KG1 (cell line): ENCODE data around the gene PDSS1.
"Not testable (repeated sequence)": the region's sequence is repeated elsewhere in the genome, so short reads cannot be mapped to it uniquely, and the experiment has no call there.

Experiments used
- DNase-seq: peaks from one replicate; lab custom pipeline; 2025; lab: John Stamatoyannopoulos, UW

Gene PDSS1

GRCh38 chr10:26739071-26739631, 41.6 kb downstream of the PDSS1 start:
- DNase-seq = no peak

- DNase-seq = no peak
Observed at GRCh38 chr10:26741368-26741767, 43.9 kb downstream of the PDSS1 start.

- DNase-seq = no peak
Observed at GRCh38 chr10:26743091-26743490, 45.6 kb downstream of the PDSS1 start.

DNA sequence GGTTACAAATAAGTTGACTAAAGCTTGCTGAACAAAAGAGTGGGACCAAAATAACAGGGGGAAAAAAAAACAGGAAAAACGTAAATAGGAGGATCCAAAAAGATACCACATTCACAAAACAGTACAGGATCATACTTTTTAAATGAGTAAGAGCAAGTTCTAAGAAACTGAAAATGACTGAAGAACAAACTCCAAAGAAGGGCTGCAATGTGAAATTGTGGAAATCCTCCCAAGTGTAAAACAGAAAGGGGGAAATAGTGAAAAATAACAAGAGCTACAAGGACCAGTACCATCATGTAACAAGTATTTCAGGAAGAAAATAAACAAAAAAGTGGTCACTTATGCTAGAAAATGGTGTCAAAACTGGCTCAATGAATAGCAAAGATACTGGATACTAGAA, 46.3 kb downstream of the PDSS1 start:
- DNase-seq = no peak

GRCh38 chr10:26746061-26746460, 48.6 kb downstream of the PDSS1 start:
- DNase-seq = no peak

- no peak for DNase-seq
Observed at GRCh38 chr10:26755443-26755903, 58.0 kb downstream of the PDSS1 start.

GRCh38 chr10:26759008-26759407, 61.5 kb downstream of the PDSS1 start:
- DNase-seq = no peak

DNA sequence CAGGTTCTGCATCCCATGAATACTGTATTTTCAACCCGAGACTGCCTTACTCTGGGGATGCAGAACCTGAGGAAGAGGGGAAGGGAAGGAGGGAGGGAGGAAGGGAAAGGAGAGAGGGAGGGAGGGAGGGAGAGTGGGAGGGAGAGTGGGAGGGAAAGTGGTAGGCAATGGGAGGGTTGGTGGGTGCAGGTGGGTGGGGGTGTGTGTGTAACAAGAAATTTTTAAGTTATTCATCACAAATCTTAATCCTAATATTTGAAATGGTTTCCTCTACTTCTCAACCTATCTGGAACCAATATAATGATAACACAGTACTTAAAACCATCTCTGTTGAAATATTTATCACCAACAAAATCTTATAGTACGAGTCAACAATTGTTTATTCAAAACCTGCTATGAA, 68.0 kb downstream of the PDSS1 start:
- DNase-seq = no peak

DNA sequence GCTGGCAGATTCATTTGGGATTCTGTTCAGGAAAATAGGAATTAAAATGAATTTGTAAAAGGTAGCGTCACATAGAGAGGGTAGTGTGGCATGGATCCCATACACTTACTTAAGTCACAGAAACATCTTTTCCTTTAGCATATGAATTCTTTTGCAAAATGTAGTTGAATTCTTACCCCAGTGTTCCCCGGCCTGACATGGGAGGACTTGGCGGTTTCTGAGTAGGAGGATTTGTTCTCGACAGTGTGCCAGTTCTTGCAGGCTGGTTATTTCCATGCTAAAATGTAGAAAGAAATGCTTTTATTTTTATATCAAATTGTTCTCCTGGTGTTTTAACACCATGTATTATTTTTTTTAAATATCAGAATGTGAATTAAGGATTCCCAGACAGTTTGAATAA, 72.6 kb downstream of the PDSS1 start:
- no peak for DNase-seq

GRCh38 chr10:26773633-26774032, 76.1 kb downstream of the PDSS1 start:
- DNase-seq = no peak

DNA sequence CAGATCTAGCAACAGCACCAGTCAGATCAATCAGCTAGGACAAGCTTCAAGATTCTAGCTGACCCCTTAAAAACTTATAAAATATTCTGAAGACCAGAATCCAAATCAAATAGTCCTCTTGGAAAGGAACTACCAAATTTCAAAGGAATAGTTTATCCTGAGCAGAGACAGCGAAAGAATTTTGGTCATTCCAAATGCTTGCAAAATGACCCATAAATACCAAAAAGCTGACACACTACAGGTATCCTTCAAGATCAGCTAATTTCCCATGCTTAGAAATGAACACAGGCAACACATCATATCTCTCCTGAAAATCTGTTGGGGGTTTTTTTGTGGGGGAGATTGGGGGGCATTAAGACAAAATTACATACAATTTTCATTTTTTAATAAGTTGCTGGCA, 78.8 kb downstream of the PDSS1 start:
- no peak for DNase-seq

GRCh38 chr10:26777686-26778085, 80.2 kb downstream of the PDSS1 start:
- no peak for DNase-seq

DNA sequence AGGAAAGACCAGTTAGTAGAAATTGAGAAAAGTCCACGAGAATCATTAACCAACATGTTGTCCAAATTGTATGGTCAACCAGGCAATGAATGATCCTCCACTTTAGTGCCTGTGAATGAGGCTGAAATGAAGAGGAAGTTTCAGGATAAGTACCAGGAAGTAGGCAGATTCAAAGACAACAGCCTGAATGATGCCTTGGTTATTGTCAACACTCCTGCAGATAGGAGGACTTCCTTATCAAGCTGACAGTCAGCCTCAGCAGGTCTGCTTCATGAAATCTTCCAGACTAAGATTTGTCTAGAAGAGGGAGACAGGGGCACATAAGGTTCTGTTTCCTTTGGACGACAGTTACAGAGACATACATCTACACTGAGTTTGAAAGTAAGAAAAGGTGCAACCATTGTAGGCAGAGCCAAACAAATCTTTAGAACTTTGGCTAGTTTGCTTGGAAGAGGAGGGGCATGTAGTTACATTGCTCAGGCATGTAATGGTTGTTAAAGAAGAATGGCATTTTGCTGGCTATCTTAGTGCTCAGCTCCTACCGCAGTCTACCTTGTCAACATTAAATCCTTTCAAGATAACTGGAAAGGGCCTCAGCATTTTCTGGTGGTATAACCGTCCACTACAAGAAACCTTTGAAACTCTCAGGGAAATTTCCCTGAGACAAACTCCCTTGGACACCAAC, 81.8 kb downstream of the PDSS1 start:
- no peak for DNase-seq

DNA sequence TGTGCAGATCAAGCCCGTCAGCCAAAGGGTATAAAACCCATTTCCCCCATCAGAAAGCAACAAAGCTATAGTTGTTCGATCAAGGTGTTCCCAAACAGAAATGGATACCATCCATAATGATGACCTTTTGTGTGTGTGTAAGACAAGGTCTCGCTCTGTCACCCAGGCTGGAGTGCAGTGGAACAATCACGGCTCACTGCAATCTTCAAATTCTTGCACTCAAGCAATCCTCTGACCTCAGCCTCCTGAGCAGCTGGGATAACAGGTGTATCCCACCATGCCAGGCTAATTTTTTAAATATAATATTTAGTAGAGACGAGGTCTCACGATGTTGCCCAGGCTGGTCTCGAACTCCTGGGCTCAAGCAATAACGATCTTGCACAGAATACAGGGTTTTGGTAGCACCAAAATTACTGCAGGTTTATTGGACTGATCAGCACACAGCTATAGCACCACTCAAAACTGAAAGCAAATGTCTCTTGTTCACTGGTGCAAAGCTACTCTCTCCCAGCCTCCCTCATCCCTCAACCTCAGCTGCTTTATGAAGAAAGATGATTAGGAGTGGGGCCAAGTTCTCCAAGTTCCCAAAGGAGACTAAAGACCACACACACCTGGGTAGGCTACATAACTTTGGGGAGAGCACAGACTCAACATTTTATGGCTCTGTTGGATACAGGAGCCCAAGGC, 82.7 kb downstream of the PDSS1 start:
- no peak for DNase-seq

GRCh38 chr10:26780793-26781601, 83.5 kb downstream of the PDSS1 start:
- DNase-seq = no peak

- no peak for DNase-seq
Observed at GRCh38 chr10:26781797-26782196, 84.3 kb downstream of the PDSS1 start.

- DNase-seq = no peak
Observed at GRCh38 chr10:26787362-26787761, 89.9 kb downstream of the PDSS1 start.

GRCh38 chr10:26789779-26790178, 92.3 kb downstream of the PDSS1 start:
- not testable (repeated sequence) for DNase-seq

DNA sequence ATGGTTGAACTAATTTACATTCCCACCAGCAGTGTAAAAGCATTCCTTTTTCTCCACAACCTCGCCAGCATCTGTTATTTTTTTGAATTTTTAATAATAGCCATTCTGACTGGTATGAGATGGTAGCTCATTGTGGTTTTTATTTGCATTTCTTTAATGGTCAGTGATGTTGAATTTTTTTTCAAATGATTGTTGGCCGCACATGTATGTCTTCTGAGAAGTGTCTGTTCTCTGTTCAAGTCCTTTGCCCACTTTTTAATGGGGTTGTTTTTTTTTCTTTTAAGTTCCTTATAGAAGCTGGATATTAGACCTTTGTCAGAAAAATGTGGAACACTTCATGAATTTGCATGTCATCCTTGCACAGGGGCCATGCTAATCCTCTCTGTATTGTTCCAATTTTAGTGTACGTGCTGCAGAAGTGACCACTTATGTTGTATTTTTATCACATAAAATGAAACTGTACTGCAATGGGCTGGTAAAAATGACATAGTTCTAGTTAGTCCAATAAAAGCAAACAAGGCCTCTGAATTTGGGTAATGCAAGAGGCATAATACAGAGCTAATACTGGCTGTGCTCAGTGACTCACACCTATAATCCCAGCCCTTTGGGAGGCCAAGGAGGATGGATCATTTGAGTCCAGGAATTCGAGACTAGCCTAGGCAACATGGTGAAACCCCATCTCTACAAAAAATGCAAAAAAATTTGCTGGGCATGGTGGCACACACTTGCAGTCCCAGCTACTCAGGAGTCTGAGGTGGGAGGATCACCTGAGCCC, 92.9 kb downstream of the PDSS1 start:
- DNase-seq = no peak

GRCh38 chr10:26792758-26793495, 95.4 kb downstream of the PDSS1 start:
- DNase-seq = no peak
